ENCODE results near the gene NDUFS4. TPM values are rescaled to one million over a fixed set of nuclear protein-coding genes. Genes with fewer than 3 reads are reported as not detected.

NDUFS4 gene
- total RNA-seq, 1 experiment from 2014 or later, result 72.6 TPM

- H3F3A ChIP-seq (ENCODE audit: low read length, unreplicated experiment), result no peaks in the 10 kb centered on the region
- CTCF ChIA-PET, result no interaction called here
- H3K4me2 ChIP-seq (ENCODE audit: low read length), result no peak overlapping the region
- no peaks in the 10 kb centered on the region for H3K9me3 ChIP-seq (ENCODE audit: low read length)
- H3K27me3 ChIP-seq (ENCODE audit: low read length), result no peaks in the 10 kb centered on the region
- no peak overlapping the region for H3K4me3 ChIP-seq (ENCODE audit: low read length)
- TF ChIP-seq EZH2phosphoT487 (IDR thresholded peaks at IDR 0.05; ENCODE audit: borderline replicate concordance, low read length) (no peak), CTCF (conservative IDR thresholded peaks at IDR 0.05; ENCODE audit: low read depth, low read length) (no peak), EZH2 (IDR thresholded peaks at IDR 0.05; ENCODE audit: low read length, unreplicated experiment) (no peak)
- no peak for DNase-seq
- H3K9ac ChIP-seq (ENCODE audit: low read length), result no peak overlapping the region
- intact Hi-C loops (cut with micrococcal nuclease), result no loop called here
- H3K27ac ChIP-seq (ENCODE audit: low read length), result no peak overlapping the region
- H4K20me1 ChIP-seq (ENCODE audit: low read length), result no peaks in the 10 kb centered on the region
- H3K9me2 ChIP-seq (replicated peaks; ENCODE audit: low read length), result no peaks in the 10 kb centered on the region
- no peak for ATAC-seq
- no peak overlapping the region for H2AFZ ChIP-seq (ENCODE audit: low read length)
- POLR2A ChIA-PET (ENCODE audit: unreplicated experiment), result no interaction called here
- H3K36me3 ChIP-seq (ENCODE audit: low read depth, low read length), result no peaks in the 10 kb centered on the region
- no TSS peak for BruUV-seq (replicated peaks)
- H3K4me1 ChIP-seq (ENCODE audit: insufficient read depth, low read length), result no peaks in the 10 kb centered on the region
- no peaks in the 10 kb centered on the region for H3K79me2 ChIP-seq (ENCODE audit: low read length)
Observed at GRCh38 chr5:53631251-53631650, 70.8 kb downstream of the NDUFS4 start.

GRCh38 chr5:53642061-53642460, 81.6 kb downstream of the NDUFS4 start:
- intact Hi-C loops (cut with micrococcal nuclease), result no loop called here
- ATAC-seq (no peak), DNase-seq (no peak)
- TF ChIP-seq EZH2phosphoT487 (IDR thresholded peaks at IDR 0.05; ENCODE audit: borderline replicate concordance, low read length) (no peak), CTCF (conservative IDR thresholded peaks at IDR 0.05; ENCODE audit: low read depth, low read length) (no peak), EZH2 (IDR thresholded peaks at IDR 0.05; ENCODE audit: low read length, unreplicated experiment) (no peak)
- no peaks in the 10 kb centered on the region for H3K9me2 ChIP-seq (replicated peaks; ENCODE audit: low read length)
- ChIA-PET CTCF (no interaction called here), POLR2A (ENCODE audit: unreplicated experiment) (no interaction called here)
- H3K4me3 ChIP-seq (ENCODE audit: low read length), result no peak overlapping the region
- no TSS peak for BruUV-seq (replicated peaks)
- no peaks in the 10 kb centered on the region for H3K79me2 ChIP-seq (ENCODE audit: low read length)
- no peak overlapping the region for H3K27ac ChIP-seq (ENCODE audit: low read length)
- H3K4me1 ChIP-seq (ENCODE audit: insufficient read depth, low read length), result no peaks in the 10 kb centered on the region
- H3K9me3 ChIP-seq (ENCODE audit: low read length), result no peaks in the 10 kb centered on the region
- H3K9ac ChIP-seq (ENCODE audit: low read length), result no peak overlapping the region
- H4K20me1 ChIP-seq (ENCODE audit: low read length), result no peaks in the 10 kb centered on the region
- no peak overlapping the region for H3K4me2 ChIP-seq (ENCODE audit: low read length)
- no peak overlapping the region for H2AFZ ChIP-seq (ENCODE audit: low read length)
- H3F3A ChIP-seq (ENCODE audit: low read length, unreplicated experiment), result no peaks in the 10 kb centered on the region
- 0 out of 2 replicates have a peak, but pooled peaks cover 3% of the 10 kb centered on the region for H3K36me3 ChIP-seq (ENCODE audit: low read depth, low read length)
- H3K27me3 ChIP-seq (ENCODE audit: low read length), result no peaks in the 10 kb centered on the region

- no peaks in the 10 kb centered on the region for H4K20me1 ChIP-seq (ENCODE audit: low read length)
- CTCF ChIA-PET, result interaction anchor here (0.5 kb wide), 1 partner anchor 166 kb away, joined by 3 read pairs; no protein-coding TSS in a partner anchor
- TF ChIP-seq EZH2phosphoT487 (IDR thresholded peaks at IDR 0.05; ENCODE audit: borderline replicate concordance, low read length) (no peak), CTCF (conservative IDR thresholded peaks at IDR 0.05; ENCODE audit: low read depth, low read length) (no peak)
- BruUV-seq (replicated peaks), result no TSS peak
- POLR2A ChIA-PET (ENCODE audit: unreplicated experiment), result no interaction called here
- no peaks in the 10 kb centered on the region for H3K9me3 ChIP-seq (ENCODE audit: low read length)
- intact Hi-C loops (cut with micrococcal nuclease), result no loop called here
- no peak overlapping the region for H3K27ac ChIP-seq (ENCODE audit: low read length)
- no peak for ATAC-seq
- no peak overlapping the region for H3K9ac ChIP-seq (ENCODE audit: low read length)
- no peak overlapping the region for H2AFZ ChIP-seq (ENCODE audit: low read length)
- no peaks in the 10 kb centered on the region for H3F3A ChIP-seq (ENCODE audit: low read length, unreplicated experiment)
- H3K4me3 ChIP-seq (ENCODE audit: low read length), result no peak overlapping the region
- no peaks in the 10 kb centered on the region for H3K9me2 ChIP-seq (replicated peaks; ENCODE audit: low read length)
- no peak overlapping the region for H3K4me2 ChIP-seq (ENCODE audit: low read length)
- H3K36me3 ChIP-seq (ENCODE audit: low read depth, low read length), result 0 out of 2 replicates have a peak, but pooled peaks cover 3% of the 10 kb centered on the region
- H3K79me2 ChIP-seq (ENCODE audit: low read length), result no peaks in the 10 kb centered on the region
- no peaks in the 10 kb centered on the region for H3K4me1 ChIP-seq (ENCODE audit: insufficient read depth, low read length)
- no peaks in the 10 kb centered on the region for H3K27me3 ChIP-seq (ENCODE audit: low read length)
- DNase-seq, result no peak
Observed at GRCh38 chr5:53643445-53643844, 83.0 kb downstream of the NDUFS4 start.

All from PC-3 (cell line).